ENCODE measurements around the gene TIMP3.

Gene TIMP3

GRCh38 chr22:32786027-32786418, 15.5 kb upstream of the TIMP3 start:
- no peak for DNase-seq

- no peak for DNase-seq
Observed at GRCh38 chr22:32788904-32789624, 12.4 kb upstream of the TIMP3 start.

DNA sequence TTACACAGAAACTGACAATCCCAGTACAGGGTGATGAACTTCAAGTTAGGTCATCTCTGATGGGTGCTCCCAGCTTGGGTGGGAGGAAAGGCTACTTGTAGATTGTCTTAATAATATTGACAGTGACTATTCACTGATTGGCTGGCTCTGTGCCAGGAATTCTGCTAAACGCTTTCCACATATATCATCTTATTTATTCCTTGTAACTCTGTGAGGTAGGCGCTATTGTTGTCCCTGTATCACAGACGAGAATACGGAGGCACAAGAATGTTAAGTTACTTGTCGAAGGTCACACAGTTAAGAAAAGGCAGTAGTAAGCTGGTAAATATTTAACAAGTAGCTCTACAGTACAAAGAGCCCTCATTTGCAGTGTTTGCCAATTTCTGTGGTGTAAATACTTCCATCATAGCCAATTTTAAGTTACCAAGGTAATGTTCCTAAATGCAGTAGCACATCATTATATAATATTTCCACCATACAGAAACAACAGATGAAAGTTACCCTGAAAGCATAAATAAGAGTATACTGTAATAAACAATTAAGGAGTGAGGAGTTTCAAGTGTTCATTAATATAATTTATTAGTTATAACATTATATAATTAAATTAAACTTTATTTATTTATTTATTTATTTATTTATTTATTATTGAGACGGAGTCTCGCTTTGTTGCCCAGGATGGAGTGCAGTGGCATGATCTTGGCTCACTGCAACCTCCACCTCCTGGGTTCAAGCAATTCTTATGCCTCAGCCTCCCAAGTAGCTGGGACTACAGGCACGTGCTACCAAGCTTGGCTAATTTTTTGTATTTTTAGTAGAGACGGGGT, 11.5 kb upstream of the TIMP3 start:
- no peak for DNase-seq

GRCh38 chr22:32791056-32791455, 10.4 kb upstream of the TIMP3 start:
- DNase-seq: no peak

DNA sequence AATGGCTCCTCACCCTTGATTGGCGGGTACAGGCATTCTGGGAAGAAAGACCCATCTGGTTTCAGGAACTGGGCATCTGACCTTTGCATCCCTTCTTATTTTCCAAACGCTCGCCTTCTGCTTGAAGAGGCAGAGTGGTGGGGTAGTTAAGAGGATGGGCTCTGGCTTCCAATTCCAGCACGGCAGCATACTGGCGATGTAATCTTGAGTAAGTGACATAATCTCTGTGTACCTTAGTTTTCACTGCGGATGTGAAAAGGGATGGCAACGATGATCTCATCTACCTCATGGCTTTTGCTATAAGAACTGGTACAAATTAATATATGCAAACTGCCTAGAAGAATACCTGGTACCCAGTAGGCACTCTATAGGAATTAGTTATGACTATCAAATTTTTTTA, 10.0 kb upstream of the TIMP3 start:
- DNase-seq: no peak

GRCh38 chr22:32793589-32793988, 7.9 kb upstream of the TIMP3 start:
- DNase-seq: no peak

GRCh38 chr22:32794449-32795213, 6.9 kb upstream of the TIMP3 start:
- DNase-seq: no peak

DNA sequence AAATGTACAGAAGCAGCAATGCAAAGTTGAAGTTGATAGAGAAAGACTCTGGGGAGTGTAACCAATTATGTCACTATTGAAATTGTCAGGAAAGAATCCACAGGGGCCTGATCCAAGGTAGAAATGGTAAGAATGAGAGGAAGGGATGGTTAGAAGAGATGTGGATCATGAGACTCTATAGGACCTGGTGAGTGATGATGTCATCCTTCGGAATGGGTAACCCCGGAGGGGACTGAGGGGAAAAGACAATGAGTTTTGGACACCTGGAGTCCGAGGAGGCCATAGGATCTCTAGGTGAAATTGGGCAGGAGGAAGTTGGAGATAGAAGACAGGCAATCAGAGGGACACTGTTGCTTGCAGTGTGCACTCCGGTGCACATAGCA, 6.3 kb upstream of the TIMP3 start:
- no peak for DNase-seq

- DNase-seq: no peak
Observed at GRCh38 chr22:32796865-32797573, 4.5 kb upstream of the TIMP3 start.

DNA sequence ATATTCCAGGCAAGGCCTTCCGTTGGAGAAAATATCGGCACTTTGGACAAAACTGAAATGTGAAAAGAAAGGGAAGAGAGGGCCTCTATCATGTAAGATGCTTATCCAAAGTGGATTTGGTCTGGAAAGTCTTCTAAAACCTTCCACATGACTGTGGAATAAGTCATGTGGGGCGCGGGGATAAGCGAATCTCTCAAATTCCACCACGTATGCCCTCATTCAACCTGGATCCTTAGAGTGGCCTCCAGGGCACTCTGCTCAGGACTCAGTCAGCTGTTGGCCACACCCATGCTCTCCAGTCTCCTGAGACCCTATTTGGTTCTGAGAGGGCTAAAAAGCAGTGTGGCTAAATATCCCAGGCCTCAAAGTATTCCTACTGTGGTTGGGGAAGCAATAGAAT, 2.0 kb upstream of the TIMP3 start:
- no peak for DNase-seq

DNA sequence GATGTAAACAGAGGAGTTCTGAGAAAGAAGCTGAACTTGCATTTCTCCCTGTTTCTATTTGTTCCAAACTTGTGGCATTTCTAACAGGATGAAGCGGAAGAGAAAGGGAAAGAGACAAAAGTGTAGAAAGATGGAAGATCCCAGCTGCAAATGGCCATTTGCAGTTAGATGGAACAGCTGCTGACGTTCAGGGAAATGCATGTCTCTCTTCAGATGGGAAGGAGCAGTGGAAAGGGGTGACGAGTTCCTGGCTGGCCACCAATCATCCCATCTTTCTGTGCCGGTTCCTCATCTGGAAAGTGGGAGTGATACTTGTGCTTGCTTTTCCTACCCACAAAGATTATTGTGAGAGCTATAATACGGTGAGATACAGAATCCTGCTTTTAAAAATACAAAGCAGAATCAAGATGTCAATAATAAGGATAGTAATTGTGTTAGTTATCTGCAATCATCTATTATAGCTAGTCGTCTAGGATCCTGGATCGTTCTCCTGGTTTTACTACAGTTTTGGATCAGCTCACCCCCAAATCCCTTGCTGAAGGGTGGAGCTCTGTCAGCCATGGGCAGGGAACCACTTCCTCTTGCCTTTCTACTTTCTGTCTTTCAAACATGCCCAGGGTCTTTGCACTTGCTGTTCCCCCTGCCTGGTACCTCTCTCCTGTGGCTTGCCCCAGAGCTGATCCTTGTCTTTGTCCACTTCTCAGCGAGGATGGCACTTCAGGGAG, 1.2 kb upstream of the TIMP3 start:
- no peak for DNase-seq

DNA sequence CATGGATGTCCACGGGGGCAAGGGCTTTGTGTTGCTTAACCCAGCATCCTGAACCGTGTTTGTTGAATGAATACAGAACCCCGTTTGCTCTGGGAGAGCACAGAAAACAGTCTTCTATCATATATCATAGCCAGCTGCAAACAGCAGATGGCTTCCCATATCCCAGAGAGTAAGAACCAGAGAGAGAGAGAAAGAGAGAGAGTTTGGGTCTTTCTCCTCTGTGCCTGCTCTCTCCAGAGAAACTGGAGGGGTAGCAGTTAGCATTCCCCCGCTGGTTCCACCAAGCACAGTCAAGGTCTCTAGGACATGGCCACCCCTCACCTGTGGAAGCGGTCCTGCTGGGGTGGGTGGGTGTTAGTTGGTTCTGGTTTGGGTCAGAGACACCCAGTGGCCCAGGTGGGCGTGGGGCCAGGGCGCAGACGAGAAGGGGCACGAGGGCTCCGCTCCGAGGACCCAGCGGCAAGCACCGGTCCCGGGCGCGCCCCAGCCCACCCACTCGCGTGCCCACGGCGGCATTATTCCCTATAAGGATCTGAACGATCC, 440 bp upstream of the TIMP3 start:
- DNase-seq: no peak

GRCh38 chr22:32802237-32802765, 796 bp downstream of the TIMP3 start:
- no peak for DNase-seq

DNA sequence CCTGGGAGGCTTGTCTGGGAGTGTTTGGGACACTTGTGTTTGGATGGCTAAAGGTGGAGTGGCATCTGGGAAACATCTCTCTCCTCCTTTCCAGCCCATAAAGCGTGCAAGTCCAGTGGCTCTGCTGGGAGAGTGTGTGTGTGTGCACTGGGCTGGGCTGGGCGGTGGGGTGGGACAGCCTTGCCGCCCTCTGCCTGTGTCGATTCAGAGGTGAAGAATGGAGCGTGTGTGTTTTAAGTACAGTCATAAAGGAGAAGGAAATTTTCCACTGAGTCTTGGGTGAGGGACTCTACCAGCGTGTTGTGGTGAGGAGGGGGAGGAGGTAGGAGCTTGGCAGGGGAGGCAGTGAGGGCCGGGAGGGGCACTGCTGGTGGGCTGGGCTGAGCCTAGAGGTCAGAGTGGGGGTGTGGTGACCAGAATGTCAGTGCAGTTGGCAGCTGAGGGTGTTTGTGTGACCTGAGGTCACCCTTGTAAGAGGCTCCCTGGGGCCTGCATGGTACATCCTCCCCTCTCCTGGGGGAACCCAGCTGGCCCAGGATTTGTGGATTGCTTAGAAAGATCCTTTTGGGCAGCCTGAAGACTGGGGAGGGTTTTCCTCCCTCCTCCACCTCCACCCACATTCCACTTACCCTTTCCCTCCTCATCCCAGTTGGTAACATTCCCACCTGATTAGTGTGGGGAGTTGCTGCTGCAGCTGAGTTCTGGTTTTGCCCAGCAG, 1.7 kb downstream of the TIMP3 start:
- no peak for DNase-seq

DNA sequence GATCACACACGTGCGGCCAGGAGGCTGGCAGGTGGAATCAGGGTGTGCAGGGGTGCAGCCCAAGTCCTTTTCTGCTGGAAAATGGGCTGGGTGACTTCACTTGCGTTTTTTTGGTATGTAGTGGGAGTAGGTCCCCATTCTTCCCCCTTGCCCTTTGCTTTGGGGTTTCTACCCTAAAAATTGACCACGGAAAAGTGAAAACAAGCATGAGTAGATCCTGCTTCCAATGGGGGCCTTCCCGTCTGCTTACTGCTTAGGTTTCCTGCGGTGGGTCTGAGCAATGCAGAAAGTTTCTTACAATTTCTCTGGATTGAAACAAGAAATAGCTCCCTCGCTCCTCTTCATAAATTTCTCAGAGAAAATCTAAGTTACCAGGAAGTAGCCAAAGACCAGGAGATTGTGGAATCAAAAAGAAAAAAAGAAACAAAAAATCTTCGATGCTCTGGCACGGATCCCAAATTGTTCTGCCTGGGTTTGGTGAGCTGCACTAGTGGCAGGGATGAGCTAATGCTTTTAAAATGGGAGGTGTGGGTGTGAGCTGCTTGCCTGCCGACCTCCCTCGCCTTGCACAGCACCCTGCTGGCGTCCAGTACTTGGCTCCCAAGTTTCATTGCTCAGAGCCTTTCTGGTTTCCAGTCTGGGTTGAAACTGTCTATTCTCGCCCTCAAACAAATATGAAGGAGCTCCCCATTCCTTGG, 2.4 kb downstream of the TIMP3 start:
- no peak for DNase-seq

GRCh38 chr22:32804531-32805360, 3.2 kb downstream of the TIMP3 start:
- no peak for DNase-seq

- DNase-seq: no peak
Observed at GRCh38 chr22:32805361-32805881, 3.9 kb downstream of the TIMP3 start.

DNA sequence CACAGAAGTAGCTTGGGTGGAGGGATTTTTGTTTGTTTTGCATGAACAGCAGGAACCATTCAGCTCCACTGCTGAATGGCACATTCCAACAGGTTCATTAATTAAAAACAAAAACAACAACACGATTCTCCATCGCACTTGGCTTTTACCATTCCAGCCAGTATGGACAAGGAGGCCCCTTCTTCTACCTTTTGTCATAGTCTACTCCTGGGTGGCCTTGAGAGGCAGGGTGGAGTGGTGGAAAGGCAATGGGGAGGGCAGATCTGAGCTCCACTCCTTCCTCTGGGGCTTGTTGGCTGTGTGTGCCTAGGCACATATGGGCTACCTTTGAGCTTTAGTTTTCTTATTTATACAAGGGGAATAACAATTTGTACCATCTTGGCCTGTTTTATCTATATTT, 4.8 kb downstream of the TIMP3 start:
- no peak for DNase-seq

GRCh38 chr22:32808038-32808445, 6.5 kb downstream of the TIMP3 start:
- no peak for DNase-seq

All from activated gamma-delta T cell (primary cell).